Measurements from ENCODE around the gene PRKCZ.

DNA sequence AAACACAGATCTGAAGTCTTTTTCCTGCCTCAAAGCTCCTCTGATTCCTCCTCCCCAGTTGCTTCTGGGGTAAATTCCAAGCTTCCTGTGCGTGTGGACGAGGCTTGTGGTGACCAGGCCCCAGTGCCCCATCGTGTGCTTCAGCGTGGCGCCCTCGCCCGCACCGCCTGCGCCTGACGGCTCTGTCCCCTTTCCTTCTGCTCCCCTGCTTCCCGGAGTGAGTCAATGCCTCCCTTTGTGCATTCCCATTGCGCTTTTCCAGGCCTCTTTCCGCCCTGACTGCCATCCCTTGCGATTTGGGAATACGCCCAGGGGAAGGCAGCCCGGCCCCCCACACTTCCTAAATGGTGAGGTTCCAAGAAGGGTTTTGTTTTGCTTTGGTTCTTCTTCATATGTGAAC is 108.1 kb downstream of the PRKCZ start:
- no peak for TF ChIP-seq CHD2 (IDR thresholded peaks at IDR 0.05; ENCODE audit: low read depth, low read length)
- no peak for TF ChIP-seq ZNF408 (CRISPR knock-in tag; IDR thresholded peaks at IDR 0.05; ENCODE audit: low read depth)
- TF ChIP-seq, protein P1, sequence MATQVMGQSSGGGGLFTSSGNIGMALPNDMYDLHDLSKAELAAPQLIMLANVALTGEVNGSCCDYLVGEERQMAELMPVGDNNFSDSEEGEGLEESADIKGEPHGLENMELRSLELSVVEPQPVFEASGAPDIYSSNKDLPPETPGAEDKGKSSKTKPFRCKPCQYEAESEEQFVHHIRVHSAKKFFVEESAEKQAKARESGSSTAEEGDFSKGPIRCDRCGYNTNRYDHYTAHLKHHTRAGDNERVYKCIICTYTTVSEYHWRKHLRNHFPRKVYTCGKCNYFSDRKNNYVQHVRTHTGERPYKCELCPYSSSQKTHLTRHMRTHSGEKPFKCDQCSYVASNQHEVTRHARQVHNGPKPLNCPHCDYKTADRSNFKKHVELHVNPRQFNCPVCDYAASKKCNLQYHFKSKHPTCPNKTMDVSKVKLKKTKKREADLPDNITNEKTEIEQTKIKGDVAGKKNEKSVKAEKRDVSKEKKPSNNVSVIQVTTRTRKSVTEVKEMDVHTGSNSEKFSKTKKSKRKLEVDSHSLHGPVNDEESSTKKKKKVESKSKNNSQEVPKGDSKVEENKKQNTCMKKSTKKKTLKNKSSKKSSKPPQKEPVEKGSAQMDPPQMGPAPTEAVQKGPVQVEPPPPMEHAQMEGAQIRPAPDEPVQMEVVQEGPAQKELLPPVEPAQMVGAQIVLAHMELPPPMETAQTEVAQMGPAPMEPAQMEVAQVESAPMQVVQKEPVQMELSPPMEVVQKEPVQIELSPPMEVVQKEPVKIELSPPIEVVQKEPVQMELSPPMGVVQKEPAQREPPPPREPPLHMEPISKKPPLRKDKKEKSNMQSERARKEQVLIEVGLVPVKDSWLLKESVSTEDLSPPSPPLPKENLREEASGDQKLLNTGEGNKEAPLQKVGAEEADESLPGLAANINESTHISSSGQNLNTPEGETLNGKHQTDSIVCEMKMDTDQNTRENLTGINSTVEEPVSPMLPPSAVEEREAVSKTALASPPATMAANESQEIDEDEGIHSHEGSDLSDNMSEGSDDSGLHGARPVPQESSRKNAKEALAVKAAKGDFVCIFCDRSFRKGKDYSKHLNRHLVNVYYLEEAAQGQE (IDR thresholded peaks at IDR 0.05; ENCODE audit: borderline replicate concordance): no peak
- TF ChIP-seq, protein P1 (CRISPR knock-in tag; IDR thresholded peaks at IDR 0.05; ENCODE audit: low read depth): no peak
- TF ChIP-seq YY1 (IDR thresholded peaks at IDR 0.05; ENCODE audit: borderline replicate concordance in 1 of 3, control insufficient read depth in 1 of 3, extremely low read depth in 1 of 3, insufficient read depth in 3 of 3, insufficient read length in 1 of 3, insufficient replicate concordance in 2 of 3, low read depth in 1 of 3, low read length in 2 of 3): no peak
- TF ChIP-seq CBX3 (IDR thresholded peaks at IDR 0.05; ENCODE audit: borderline replicate concordance in 1 of 2, low read length in 2 of 2): no peak
- TF ChIP-seq ZNF384 (IDR thresholded peaks at IDR 0.05; ENCODE audit: low read depth, low read length): no peak
